Measurements from ENCODE around the gene INCENP.
"Not testable (repeated sequence)": the region's sequence is repeated elsewhere in the genome, so short reads cannot be mapped to it uniquely, and the experiment has no call there.

Gene INCENP

DNA sequence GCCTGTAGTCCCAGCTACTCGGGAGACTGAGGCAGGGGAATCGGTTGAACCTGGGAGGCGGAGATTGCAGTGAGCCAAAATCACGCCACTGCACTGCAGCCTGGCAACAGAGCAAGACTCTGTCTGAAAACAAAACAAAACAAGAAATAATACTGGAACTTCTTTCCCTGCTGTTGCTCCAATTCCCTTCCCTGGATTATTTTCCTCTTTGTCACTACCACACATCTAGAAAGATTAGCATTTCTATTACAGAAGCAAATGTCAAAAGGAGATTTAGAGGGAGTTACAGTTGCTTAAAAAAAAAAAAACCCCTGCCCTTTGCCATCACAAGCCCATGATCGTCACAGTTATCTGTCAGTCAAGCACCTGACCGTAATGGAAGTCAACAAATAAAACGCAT, 48.5 kb downstream of the INCENP start:
- no peak for DNase-seq

DNA sequence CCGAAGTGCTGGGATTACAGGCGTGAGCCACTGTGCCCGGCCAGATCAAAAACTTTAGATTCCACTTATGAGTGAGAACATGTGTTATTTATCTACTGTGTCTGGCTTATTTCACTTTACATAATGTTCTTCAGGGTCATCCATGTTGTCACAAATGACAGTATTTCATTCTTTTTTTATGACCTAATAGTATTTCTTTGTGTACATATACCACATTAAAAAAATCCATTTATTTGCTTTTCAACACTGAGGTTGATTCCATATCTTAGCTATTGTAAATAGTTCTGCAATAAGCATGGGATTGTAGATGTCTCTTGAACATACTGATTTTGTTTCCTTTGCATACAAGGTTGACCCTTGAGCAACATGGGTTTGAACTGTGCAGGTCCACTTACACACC, 53.0 kb downstream of the INCENP start:
- no peak for DNase-seq

DNA sequence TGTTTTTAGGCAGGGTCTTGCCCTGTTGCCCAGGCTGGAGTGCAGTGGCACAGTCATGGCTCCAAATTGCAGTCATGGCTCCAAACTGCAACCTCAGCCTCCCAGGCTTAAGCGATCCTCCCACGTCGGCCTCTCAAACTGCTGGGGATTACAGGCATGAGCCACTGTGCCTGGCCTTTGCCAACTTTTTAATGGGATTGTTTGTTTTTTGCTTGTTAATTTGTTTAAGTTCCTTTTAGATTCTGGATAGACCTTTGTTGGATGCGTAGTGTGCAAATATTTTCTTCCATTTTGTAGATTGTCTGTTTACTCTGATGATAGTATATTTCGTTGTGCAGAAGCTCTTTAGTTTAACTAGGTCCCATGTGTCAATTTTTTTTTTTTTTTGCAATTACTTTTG, 56.2 kb downstream of the INCENP start:
- no peak for DNase-seq

DNA sequence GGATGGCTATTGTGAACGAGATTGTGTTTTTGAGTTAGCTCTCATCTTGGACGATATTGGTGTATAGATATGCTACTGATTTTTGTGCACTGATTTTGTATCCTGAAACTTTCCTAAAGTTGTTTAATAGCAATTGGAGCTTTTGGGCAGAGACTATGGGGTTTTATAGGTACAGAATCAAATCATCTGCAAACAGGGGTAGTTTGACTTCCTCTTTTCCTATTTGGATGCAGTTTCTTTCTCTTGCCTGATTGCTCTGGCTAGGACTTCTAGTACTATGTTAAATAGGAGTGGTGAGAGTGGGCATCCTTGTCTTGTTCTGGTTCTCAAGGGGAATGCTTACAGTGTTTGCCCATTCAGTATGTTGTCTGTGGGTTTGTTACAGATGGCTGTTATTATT, 57.3 kb downstream of the INCENP start:
- no peak for DNase-seq

DNA sequence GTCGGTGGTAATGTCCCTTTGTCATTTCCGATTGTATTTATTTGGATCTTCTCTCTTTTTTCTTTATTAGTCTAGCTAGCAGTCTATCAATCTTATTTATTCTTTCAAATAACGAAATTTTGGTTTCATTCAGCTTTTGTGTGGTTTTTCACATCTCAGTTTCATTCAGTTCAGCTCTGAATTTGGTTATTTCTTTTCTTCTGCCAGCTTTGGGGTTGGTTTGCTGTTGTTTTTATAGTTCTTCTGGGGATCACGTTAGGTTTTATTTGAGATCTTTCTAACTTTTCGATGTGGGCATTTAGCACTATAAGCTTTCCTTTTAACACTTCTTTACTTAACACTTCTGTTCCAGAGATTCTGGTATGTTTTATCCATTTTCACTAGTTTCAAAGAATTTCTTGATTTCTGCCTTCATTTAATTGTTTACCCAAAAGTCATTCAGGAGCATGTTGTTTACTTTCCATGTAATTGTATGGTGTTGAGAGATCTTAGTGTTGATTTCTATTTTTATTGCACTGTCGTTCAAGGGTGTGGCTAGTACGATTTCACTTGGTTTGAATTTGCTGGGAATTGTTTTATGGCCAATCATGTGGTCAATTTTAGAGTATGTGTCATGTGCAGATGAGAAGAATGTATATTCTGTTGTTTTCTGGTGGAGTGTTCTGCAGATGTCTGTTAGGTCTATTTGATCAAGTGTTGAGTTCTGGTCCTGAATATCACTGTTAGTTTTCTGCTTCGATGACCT, 58.5 kb downstream of the INCENP start:
- no peak for DNase-seq

DNA sequence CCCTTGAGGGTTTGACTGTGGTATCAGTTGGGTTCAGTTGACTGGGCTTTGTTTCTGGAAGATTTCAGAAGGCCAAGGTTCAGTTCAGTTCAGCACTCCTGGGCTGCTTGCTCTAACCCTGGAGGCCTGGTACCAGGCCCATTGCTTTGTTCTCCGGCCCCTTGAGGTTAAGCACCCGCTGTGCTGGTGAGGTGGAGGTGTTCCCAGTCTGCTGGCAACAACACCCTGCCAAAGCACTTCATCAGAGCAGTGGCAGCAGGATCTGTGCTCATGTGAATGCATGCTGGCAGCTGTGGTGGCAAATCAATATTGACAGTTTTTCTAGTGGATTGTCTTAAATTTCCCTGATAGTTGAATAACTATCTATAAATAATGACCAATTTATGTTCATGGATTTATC, 62.4 kb downstream of the INCENP start:
- no peak for DNase-seq

DNA sequence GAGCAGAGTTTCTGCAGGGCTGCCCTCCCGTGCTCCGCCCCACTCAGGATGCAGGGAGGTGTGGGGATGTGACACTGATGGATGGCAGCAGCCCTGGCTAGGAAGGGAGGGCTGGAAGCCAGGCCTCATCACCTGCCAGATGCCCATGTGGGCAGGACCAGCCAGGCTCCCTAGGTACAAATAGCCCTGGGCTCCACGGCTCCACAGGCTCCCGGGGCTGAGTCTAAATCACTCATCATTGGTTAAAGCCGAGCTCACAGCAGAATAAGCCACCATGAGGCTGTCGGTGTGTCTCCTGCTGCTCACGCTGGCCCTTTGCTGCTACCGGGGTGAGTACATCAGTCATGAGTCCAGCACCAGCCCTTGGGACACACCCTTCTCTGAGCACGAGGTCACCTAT, 66.2 kb downstream of the INCENP start, which contains the start of gene SCGB1D1:
Gene SCGB1D1 (plus strand): TSS at position 206 of the 400 bp plus-strand sequence. CDS start 69 bp downstream, at position 275.
- DNase-seq: no peak

DNA sequence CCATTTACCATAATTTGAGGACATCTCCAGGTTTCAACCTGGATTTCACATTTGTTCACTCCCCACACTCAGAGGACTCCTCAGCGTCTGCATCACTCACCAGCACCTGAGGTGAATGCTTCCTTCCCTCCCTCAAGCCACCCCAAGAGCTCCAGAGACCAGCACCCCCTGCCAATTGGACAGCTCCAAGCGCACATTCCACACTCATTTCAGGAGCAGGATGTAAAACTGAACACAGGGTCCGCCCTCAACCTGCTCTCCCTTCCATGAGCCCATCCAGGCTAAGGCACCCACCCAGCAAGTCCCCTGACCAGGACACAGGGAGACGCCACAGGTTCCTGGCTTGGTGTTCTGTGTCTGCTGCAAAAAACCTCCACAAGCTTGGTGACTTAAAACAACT, 70.1 kb downstream of the INCENP start:
- no peak for DNase-seq

DNA sequence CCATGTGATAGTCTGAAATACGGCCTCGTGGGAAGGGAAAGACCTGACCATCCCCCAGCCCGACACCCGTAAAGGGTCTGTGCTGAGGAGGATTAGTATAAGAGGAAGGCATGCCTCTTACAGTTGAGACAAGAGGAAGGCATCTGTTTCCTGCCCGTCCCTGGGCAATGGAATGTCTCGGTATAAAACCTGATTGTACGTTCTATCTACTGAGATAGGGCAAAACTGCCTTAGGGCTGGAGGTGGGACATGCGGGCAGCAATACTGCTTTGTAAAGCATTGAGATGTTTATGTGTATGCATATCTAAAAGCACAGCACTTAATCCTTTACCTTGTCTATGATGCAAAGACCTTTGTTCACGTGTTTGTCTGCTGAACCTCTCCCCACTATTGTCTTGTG, 71.2 kb downstream of the INCENP start:
- DNase-seq: not testable (repeated sequence)

DNA sequence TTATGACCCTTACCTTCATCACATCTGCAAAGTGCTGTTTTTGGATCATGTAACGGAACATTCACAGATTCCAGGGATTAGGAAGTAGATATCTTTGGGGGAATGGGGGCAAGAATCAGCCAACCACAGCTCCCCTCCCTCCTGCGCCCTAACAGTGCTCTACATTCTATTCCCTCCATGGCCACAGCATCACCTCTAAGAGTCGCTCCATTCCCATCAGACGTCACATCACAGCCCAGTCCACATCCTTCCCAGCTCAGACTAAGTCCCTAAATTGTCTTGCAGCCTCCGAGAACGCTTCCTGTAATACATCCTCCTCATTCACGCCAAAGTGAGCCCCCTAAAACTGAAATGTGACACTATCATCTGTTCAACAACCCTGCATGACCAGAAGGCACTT, 72.1 kb downstream of the INCENP start:
- no peak for DNase-seq

DNA sequence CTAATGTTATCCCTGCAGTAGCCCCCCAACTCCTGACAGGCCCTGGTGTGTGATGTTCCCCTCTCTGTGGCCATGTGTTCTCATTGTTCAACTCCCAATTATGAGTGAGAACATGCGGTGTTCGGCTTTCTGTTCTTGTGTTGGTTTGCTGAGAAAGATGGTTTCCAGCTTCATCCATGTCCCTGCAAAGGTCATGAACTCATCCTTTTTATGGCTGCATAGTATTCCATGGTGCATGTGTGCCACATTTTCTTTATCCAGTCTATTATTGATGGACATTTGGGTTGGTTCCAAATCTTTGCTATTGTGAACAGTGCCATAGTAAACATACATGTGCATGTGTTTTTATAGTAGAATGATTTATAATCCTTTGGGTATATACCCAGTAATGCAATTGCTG, 73.6 kb downstream of the INCENP start:
- DNase-seq: not testable (repeated sequence)

DNA sequence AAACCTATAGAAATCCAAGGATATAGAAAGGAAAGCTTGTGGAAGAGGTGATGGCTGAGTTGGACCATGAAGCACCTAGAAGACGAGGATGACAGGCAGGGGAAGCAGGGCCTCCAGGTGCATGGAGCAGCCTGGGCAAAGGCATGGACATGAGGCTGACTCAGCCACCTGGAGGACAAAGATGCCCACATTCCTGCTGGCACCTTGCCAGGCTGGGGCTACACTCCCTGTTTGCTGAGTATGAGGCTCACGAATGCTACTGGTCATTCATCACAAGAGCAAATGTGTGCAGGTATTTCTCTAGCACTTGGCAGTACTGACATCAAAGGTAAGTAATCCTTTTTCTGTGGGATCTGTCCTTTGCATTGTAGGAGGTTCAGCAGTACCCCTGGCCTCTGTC, 77.6 kb downstream of the INCENP start:
- no peak for DNase-seq
